GM06990 (cell line): Measurements from ENCODE around the gene SMARCAD1.

Source experiments
- DNase-seq: peaks from one replicate; pipeline ENCODE4 v3.0.0-alpha.2; 2011; ENCODE audit not compliant: insufficient read length; ENCODE audit errors: extremely low read depth
- H3K27me3 ChIP-seq: replicated peaks from 2 replicates; pipeline ENCODE4 v1.6.0; 2011; ENCODE audit warnings: low read length; ENCODE audit not compliant: control insufficient read depth, insufficient read depth
- H3K36me3 ChIP-seq: 2 replicates; pipeline ENCODE4 v1.5.1; 2011; ENCODE audit warnings: low read length; ENCODE audit not compliant: control insufficient read depth, insufficient read depth
- H3K4me3 ChIP-seq: replicated peaks from 2 replicates; pipeline ENCODE4 v1.5.1; 2011; ENCODE audit warnings: low read depth, mild to moderate bottlenecking, control low read depth, low read length
- CTCF ChIP-seq: IDR thresholded peaks from 2 replicates; pipeline ENCODE4 v1.5.1; 2011; ENCODE audit warnings: low read length, control low read depth, mild to moderate bottlenecking, inconsistent platforms; ENCODE audit not compliant: insufficient read depth, poor library complexity, severe bottlenecking

The SMARCAD1 gene

GRCh38 chr4:94219402-94219801, 11.7 kb downstream of the SMARCAD1 start:
- no peak for DNase-seq
- H3K27me3 ChIP-seq = no peaks in the 10 kb centered on the region
- TF ChIP-seq CTCF = no peak
- H3K36me3 ChIP-seq = peaks cover 6% of the 10 kb centered on the region
- no peak overlapping the region for H3K4me3 ChIP-seq

GRCh38 chr4:94221916-94222315, 14.3 kb downstream of the SMARCAD1 start:
- DNase-seq = no peak
- H3K27me3 ChIP-seq = no peaks in the 10 kb centered on the region
- H3K36me3 ChIP-seq = peaks cover 2% of the 10 kb centered on the region
- H3K4me3 ChIP-seq = no peak overlapping the region
- no peak for TF ChIP-seq CTCF

GRCh38 chr4:94225449-94225848, 17.8 kb downstream of the SMARCAD1 start:
- no peak for DNase-seq
- Histone ChIP-seq H3K36me3 (peaks cover 2% of the 10 kb centered on the region; the same call in 1 of the 2 replicates), H3K27me3 (no peaks in the 10 kb centered on the region), H3K4me3 (no peak overlapping the region)
- TF ChIP-seq CTCF = no peak

DNA sequence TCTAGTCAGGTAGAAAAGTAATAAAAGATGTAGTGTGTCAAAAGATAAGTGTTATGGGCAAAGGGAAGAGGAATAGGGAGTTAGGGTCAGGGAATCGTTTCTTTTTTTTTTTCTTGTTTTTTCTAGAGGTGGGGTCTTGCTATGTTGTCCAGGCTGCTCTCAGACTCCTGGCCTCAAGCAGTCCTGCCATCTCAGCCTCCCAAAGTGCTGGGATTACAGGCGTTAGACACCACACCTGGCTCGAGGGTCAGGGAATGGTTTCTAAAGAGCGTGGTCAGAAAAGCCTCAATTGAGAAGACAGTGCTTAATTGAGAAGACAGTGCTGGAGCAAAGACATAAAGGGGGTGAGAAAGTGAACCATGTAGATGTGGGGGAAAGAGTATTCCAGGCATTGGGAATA, 19.1 kb downstream of the SMARCAD1 start:
- no peak for DNase-seq
- peaks cover 2% of the 10 kb centered on the region; the same call in 1 of the 2 replicates for H3K36me3 ChIP-seq
- no peaks in the 10 kb centered on the region for H3K27me3 ChIP-seq
- no peak overlapping the region for H3K4me3 ChIP-seq
- TF ChIP-seq CTCF = no peak

DNA sequence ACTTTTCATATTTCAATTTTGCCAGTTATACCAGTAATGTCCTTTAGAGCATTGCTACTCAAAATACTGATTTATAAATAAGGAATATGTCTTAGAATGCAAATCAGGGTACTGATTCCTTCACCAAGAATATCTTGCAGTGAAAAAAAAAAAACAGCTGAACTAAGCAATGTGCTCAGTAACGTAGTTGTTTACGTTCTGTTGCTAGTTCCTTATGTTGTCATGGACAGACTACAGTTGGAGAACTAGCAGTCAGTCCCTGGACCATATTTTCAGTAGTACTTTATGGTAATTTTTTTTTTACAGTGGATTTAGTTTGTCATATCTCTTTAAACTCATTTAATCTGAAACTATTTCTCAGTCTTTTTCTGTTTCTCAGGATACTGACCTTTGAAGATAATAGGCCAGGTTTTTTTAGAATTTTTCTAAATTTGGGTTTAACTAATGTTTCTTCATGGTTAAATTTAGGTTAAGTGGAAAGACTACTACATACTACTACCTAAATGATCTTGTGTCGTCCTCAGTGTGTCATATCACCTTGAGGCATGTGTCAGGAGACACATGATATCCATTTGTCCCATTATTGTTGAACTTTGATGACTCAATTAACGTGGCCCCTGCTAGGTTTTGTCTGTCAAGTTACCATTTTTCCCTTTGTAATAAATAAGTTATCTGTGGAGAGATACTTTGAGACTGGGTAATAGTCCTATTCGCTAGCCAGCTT, 21.0 kb downstream of the SMARCAD1 start:
- DNase-seq = no peak
- TF ChIP-seq CTCF = no peak
- H3K27me3 ChIP-seq = no peaks in the 10 kb centered on the region

More for the DNA sequence above, 21.0 kb downstream of the SMARCAD1 start:
- H3K36me3 ChIP-seq = no peaks in the 10 kb centered on the region
- H3K4me3 ChIP-seq = no peak overlapping the region
